GM12864 (cell line): ENCODE data around the gene NEUROD6.

Source experiments
- DNase-seq: peaks from one replicate; pipeline ENCODE4 v3.0.0-alpha.2; 2011; ENCODE audit warnings: low read depth
- H3K4me3 ChIP-seq: 2 replicates; pipeline ENCODE4 v1.5.1; 2011; ENCODE audit warnings: mild to moderate bottlenecking, low read depth, low read length, control low read depth
- TF ChIP-seq, protein P1 (sequence below): IDR thresholded peaks from 2 replicates; pipeline ENCODE4 v1.5.1; 2011; ENCODE audit warnings: low read depth, mild to moderate bottlenecking, moderate library complexity, low read length, control low read depth, inconsistent platforms; ENCODE audit errors: missing control alignments

Gene NEUROD6

DNA sequence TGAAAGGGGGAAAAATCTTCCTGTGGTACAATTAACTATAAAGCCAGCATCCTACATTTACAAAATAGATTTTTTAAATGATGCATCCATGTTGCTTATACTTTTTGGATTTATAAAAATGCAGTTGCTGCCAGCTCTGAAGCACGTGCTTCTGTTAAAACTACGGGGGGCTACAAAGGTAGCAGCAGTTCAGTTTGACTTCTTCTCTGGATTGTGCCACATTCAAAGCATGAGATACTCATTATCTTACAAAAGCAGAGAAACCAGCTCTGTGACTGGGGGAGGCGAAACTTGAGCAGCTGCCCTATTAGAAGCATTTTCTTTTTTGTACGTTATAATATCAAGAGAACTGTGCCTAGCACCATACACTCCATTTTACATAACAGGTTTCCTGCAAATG is 31.1 kb downstream of the NEUROD6 start:
- TF ChIP-seq, protein P1, sequence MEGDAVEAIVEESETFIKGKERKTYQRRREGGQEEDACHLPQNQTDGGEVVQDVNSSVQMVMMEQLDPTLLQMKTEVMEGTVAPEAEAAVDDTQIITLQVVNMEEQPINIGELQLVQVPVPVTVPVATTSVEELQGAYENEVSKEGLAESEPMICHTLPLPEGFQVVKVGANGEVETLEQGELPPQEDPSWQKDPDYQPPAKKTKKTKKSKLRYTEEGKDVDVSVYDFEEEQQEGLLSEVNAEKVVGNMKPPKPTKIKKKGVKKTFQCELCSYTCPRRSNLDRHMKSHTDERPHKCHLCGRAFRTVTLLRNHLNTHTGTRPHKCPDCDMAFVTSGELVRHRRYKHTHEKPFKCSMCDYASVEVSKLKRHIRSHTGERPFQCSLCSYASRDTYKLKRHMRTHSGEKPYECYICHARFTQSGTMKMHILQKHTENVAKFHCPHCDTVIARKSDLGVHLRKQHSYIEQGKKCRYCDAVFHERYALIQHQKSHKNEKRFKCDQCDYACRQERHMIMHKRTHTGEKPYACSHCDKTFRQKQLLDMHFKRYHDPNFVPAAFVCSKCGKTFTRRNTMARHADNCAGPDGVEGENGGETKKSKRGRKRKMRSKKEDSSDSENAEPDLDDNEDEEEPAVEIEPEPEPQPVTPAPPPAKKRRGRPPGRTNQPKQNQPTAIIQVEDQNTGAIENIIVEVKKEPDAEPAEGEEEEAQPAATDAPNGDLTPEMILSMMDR: no peak
- H3K4me3 ChIP-seq: no peak overlapping the region
- DNase-seq: no peak

DNA sequence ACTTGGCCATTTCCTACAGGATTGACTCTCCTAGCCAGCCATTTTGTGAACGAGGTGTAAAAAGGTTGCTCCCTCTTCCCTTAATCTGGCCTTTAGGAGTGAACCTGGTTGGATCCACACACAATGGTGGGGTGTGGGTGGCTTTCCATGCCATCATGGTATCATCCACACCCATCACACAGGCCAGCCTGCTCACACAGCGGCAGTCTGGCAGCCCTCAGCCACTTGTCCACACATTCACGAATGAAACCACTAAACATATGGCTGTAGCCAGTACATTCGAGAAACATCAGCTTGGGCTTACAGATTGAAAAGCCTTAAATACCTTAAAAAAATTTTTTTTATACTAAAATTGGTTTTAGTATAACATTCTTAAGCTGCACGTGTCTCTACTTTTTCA is 31.9 kb downstream of the NEUROD6 start:
- TF ChIP-seq, protein P1: no peak

DNA sequence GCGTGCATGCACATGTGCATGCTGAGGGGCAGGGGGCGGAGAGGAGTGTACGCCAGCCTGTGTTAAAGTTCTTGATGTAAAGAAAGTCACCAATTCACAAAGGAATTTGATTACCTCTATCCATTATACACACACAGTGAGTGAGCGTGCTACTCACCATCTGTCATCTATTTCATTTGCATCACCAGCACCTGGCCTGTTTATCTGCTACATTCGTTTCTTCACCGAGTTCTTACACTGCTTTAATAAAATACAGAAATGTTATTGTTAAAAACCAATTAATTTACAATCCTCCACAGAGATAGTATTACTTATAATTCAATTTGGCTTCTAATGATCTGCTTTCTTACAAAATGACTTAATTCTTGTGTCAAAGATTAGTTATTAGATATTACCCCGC is 32.6 kb downstream of the NEUROD6 start:
- TF ChIP-seq, protein P1: no peak
- no peak overlapping the region for H3K4me3 ChIP-seq
- no peak for DNase-seq

More for the DNA sequence above, 31.9 kb downstream of the NEUROD6 start:
- H3K4me3 ChIP-seq: no peak overlapping the region
- no peak for DNase-seq

DNA sequence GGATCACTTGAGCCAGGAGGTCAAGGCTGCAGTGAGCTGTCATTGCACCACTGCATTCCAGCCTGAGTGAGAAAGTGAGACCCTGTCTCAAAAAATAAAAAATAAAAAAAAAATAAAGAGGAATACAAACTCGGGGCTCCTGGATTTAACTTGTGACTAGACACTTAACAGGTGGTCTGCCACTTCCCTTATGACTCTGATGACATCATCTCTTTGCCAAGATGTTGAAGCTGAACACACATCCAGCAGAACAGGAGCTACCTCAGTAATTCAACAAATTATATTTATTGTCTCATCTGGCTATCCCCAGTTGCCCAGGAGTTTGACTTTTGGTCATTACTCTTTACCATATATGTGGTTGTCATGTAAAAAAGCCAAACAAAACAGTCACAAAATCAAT is 35.3 kb downstream of the NEUROD6 start:
- DNase-seq: no peak
- H3K4me3 ChIP-seq: no peak overlapping the region
- TF ChIP-seq, protein P1: no peak

DNA sequence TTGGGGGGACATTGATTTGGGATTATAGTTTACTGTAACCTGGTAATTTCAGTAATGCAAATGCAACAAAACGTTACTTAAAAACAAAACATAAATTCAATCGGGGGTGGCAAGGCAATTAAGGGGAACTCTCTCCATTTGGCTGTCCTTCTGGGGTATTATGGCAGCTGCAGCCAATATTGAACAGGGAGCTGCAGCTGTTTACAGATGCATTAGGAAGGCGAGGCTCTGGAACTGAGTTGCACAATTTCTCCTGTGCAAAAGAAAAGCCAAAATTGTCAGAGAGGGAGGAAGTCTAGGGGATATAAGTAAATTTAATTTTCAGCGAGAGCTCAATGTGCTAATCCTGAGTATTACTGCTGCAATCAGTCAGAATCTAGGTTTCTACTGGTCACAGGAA is 36.1 kb downstream of the NEUROD6 start:
- TF ChIP-seq, protein P1: no peak
- DNase-seq: no peak
- no peak overlapping the region for H3K4me3 ChIP-seq

DNA sequence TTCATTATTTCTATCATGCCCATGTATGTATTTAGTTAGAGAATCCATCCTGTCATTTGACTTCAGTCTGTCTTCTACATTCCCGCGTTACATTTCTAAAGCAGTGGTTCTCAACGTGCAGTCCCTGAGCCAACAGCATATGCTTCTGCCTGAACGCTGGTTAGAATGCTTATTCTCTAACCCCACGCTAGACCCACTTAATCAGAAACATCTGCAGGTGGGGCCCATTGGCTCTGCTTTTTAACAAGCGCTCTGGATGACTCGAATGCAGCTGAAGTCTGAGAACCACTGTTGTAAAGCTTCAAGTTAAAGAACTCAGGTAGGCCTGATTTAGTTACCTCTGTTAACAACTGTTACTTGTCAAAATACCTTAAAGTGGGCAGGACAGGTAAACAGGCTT is 38.2 kb downstream of the NEUROD6 start:
- DNase-seq: no peak
- TF ChIP-seq, protein P1: no peak
- H3K4me3 ChIP-seq: no peak overlapping the region

DNA sequence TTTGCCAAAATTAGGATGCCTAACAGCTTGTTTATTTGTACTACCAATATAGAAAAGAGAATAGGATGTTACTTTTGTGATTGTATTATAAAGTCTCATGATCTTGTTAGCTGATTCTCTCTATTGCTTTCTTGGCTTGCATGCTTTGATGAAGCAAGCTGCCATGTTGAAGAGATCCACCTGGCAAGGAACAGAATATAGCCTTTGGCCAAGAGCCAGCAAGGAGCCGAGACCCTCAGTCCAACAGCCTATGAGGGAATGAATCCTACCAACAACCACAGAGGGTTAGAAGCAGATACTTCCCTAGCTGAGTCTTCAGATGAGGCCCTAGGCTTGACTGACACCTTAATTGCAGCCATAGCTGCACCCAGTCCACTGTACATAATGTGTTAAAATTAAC is 41.2 kb downstream of the NEUROD6 start:
- TF ChIP-seq, protein P1: no peak
- DNase-seq: no peak
- no peak overlapping the region for H3K4me3 ChIP-seq
